NT2/D1 (cell line): Measurements from ENCODE around the gene DENND6A.

Source experiments
- YY1 ChIP-seq: IDR thresholded peaks from 2 replicates; pipeline ENCODE4 v1.6.1; 2011; ENCODE audit not compliant: insufficient read length, insufficient read depth
- ZNF274 ChIP-seq: IDR thresholded peaks from 2 replicates; pipeline ENCODE4 v1.6.1; 2011; ENCODE audit warnings: mild to moderate bottlenecking, low read depth, low read length

DNA sequence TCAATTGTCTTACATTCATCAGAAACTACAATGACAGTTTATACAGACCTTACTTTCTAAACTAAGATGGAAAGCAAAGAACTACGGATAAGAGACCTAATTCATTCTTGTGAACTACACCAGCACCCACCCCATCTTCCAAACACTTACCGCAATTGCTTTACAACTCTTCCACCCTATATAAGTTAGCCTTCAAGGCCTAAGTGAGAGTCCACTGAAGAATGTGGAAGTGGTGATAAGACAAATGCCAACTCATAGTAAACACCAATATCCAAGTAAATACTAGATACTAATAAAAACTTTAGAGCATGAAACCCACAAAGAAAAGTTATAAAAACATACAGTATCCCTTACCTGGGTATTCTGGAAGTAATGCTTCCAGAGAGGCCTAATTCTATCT is 109.3 kb downstream of the DENND6A start:
- TF ChIP-seq ZNF274, result no peak
- no peak for TF ChIP-seq YY1
